Bone marrow (tissue), 2 donors: ENCODE data around the gene SOCS3.
"Not testable (repeated sequence)": the region's sequence is repeated elsewhere in the genome, so short reads cannot be mapped to it uniquely, and the experiment has no call there.

ENCODE experiments used
- DNase-seq, 2 donors: peaks; one replicate each; lab custom pipeline; 2025; lab: John Stamatoyannopoulos, UW

SOCS3 gene

DNA sequence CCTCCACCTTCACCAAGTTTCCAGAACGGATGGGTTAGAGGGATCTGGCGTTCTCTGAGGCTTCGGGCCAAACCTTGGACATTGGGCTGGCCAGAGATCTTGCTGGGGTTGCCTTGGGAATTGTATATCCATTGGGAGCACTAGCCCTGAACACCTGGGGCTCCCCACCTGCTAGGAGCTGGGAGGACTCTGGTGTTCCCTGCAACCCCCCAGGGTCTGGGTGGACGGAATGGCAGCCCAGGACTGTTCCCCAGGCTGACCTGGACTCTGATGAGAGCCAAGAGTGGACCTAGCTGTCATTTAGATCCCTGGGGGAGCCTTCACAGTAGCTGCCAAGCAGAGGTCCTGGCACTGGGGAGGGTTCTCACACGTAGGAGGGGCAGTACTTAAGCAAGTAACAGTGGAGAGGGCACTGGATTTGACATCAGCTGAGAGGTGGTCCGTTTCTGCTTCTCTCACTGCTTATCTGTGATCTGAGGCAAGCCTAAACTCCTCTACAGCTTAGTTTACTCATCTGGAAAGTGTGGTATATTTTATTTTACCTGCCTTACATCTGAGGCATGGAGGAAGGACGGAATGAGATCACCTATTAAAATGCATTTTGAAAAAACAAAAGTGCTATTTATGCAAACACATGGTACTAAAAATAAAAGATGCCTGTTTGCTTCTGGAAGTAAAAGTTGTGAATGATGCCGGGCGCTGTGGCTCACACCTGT lies 11.7 kb downstream of the SOCS3 start:
- no peak for DNase-seq

DNA sequence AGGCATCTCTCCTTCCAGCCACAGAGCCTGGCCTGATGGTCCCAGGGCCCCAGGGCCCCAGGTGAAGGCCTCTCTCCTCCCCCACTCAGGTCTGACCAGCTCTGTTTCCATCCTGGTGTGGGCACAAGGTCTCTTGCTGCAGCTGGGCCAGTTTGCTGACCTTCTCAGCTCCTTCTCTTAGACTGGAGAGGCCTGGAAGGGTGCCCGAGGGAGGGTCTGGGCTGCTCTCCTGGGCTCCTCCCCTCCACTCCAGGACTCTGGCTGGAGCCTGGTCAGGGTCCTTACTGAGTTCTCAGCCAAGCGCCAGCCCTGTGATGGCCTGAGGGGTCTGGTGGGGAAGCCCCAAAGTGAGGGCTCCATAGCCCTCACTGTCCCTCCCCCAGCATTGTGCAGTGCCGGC lies 12.4 kb downstream of the SOCS3 start:
- no peak for DNase-seq

DNA sequence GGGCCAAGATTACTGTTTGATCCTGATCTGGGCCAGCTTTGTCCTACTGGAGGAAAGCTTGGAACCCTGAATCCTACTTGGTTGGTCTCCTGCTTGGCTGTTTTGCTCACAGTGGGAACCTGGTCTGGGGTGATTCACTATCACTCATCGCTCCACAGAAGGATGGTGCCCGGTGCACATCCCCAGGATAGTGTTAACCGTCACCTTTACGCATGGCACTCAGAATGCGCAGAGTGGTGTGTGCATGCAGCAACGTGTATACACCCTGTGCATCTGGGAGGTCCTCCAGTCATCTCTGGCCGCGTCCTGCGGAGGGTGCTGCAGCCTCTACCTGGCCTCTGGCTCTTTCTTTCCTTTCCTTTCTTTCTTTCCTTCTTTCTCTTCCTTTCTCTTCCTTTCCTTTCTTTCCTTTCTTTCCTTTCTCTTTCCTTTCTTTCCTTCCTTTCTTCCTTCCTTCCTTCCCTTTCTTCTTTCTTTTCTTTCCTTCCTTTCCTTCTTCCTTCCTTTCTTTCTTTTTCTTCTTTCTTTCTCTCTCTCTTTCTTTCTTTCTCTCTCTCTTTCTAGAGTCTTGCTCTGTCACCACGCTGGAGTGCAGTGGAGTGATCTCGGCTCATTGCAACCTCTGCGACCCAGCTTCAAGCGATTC lies 13.1 kb downstream of the SOCS3 start:
- no peak for DNase-seq

DNA sequence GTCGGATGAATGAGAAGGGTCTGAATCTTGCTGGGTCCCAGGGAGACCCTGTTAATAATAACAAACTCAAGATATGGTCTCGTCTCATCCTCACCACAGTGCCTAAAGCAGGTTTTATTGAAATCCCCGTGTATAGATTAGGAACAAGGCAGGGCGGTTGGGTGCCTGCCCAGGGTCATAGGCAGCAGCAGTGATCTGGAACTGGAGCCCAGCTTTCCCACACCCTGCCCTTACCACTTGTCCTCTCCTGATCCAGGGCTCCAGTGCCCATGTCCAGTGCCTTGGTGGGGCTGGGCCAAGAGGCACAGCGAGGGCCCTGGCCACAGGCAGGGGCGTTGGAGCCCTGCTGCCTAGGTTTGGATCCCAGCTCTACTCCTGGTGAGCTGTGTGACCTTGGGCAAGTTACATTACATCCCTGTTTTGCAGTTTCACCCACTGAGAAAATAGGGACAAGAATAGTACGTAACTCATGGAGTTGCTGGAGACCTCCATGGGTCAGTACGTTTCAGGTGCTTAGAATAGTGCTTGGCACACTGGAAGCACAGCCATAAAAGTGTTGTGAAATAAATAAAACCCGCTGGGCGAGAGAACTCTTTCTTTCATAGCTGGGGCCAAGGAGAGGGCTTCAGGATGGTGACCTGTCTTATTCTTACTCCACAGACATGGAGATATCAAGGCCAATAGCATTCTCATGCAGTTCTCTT lies 13.9 kb downstream of the SOCS3 start:
- DNase-seq, result no peak

DNA sequence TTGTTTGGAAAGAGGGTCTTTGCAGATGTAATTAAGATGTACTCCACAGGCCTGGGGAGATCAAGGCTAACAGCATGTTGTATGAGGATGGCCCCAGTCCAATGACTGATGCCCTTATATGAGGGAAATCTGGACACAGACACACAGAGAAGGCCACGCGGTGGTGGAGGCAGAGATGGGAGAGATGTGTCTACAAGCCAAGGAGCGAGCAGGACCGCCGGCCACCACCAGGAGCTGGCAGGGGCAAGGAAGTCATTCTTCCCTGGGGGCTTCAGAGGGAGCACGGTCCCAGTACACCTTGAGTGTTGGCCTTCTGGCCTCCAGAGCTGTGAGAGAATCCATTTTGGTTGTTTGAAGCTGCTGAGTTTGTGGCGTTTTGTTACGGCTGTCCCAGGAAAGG lies 14.7 kb downstream of the SOCS3 start:
- DNase-seq, result no peak

DNA sequence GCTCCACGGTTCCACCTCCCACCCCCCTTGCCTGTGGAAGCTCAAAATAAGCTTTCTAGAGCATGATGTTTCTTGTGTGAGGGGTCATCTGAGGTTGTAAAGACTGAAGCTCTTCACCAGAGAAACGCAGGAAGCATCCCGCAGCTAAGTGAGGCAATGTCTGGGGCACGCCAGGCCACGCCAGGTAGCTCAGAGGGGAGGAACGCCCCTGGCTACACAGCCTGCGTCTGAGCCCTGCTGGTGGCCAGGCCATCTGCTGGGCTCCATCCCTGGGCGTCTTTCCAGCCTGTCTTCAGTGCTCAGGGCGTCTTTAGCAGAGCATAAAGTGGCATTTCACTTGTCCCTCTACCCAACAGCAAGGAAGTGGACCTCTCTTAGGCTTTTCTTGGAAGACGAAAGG lies 15.2 kb downstream of the SOCS3 start:
- no peak for DNase-seq

- no peak for DNase-seq
Observed at GRCh38 chr17:78343543-78344201, 16.2 kb downstream of the SOCS3 start.

DNA sequence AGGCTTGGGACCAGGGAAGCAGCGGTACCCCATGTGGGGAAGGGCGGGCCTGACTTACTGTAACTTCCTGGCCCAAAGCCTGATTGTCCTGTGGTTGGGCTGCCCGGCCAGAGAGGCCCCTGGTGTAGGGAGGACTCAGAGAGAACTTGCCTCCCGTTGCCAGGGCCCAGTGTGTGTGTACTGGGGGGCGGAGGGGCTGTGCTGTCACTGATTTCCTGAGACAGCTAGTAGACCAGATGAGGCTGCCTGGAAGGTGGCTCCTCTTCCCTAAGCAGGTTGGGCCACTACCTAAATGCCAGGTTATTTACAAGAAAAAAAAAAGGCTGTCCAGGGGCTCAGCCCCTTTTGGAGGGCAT lies 16.7 kb downstream of the SOCS3 start:
- peak in 1 of 2 donors; percentile 77 for DNase-seq

- peak in 1 of 2 donors; percentile 77 for DNase-seq
Observed at GRCh38 chr17:78342449-78343186, 17.3 kb downstream of the SOCS3 start.

DNA sequence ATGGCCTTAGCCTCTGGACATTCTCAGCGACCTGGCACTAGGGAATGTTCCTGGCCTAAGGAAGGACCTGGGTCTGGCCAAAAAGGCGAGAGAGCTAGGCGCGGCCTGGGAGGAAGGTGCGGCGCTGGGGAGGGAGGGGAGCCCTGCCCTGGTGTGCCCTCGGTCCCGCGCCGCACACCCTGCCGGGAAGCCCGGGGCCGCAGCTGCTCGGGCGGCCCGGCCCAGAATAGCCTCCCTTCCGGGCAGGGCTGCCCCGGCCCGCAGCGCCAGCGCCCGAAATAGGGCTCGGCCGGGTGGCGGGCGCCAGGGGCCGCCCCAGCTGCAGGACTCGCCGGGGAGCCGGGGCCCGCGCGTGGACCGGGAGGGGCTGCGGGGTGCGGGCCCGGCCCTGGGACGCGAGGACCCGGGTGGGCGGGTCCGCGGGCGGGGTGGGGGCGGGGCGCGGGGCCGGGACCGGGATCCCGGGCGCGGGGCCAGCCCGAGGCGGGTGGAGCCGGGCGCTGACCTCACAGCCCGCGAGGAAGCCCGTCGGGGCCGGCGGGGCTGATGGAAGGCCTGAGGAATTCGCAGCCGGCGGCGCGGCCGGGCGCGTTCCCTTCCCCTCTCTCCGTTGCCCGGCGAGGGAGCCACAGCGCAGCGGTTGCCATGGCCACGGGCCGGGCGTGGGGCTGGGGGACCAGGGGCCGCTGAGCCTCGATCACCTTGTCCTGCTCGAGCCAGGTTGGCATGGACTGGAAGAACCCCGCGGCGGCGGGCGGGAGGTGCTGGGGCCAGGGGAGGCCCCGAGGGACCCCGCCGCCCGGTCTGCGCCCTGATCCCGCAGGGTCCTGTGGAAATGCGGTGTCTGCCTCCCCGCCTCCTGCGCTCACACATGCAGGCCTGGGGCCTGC lies 18.1 kb downstream of the SOCS3 start:
- DNase-seq, result peak in 1 of 2 donors; percentile 70

GRCh38 chr17:78340183-78340955 lies 19.5 kb downstream of the SOCS3 start:
- DNase-seq, result no peak

- DNase-seq, result no peak
Observed at GRCh38 chr17:78338486-78339259, 21.2 kb downstream of the SOCS3 start.

DNA sequence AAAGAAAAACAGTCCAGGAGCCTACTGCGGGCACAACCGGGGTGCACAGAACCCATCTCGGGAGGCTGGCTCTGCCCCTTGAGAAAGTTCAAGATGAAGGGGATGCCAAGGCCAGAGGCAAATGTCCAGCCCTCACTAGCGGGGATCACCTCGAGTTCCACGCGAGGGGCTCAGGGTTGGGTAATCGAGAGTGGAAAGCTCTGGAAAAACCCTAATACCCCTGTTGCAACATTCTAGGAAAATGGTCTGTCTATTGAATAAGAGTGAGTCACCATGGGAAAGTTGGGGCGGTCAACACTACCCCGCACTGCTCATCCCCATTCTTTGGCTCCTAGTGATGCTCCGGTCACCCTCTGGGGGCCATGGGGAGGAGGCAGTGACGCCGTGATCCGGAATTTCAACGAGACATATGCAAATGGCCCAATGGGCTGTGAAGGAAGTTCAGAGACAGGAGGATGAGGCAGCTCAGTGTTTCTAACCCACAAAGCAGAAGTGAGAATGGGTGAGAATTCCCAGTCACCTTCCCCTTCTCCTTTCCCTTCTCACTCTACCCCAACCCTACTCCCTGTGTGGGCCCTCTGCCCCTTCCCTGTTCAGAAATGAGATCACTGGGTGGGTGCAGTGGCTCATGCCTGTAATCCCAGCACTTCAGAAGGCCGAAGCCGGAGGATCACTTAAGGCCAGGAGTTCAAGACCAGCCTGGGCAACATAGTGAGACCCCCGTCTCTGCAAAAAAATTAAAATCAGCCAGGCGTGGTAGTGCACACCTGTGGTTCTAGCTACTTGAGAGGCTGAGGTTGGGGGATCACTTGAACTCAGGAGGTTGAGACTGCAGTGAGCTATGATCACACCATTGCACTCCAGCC lies 22.4 kb downstream of the SOCS3 start:
- DNase-seq, result peak; percentile 26 to 65

GRCh38 chr17:78335209-78335608 lies 24.7 kb downstream of the SOCS3 start:
- DNase-seq, result no peak

GRCh38 chr17:78332991-78333390 lies 26.9 kb downstream of the SOCS3 start:
- DNase-seq, result no peak

DNA sequence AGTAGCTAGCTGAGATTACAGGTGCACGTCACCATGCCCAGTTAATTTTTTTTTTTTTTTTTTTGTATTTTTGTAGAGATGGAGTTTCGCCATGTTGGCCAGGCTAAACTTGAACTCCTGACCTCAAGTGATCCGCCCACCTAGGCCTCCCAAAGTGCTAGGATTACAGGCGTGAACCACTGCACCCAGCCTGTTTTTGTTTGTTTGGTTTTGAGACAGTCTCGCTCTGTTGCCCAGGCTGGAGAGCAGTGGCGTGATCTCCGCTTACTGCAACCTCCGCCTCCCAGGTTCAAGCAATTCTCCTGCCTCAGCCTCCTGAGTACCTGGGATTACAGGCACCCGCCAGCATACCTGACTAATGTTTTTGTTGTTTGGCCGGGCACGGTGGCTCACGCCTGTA lies 28.5 kb downstream of the SOCS3 start:
- DNase-seq, result not testable (repeated sequence)

- DNase-seq, result no peak
Observed at GRCh38 chr17:78330570-78331224, 29.2 kb downstream of the SOCS3 start.
